HG02571 (cell line): Measurements from ENCODE around the gene UGT1A5.
"Not testable (repeated sequence)": the region's sequence is repeated elsewhere in the genome, so short reads cannot be mapped to it uniquely, and the experiment has no call there.

Source experiments
- ATAC-seq: cut with Tn5 transposase; IDR thresholded peaks from one replicate; pipeline ENCODE4 v1.9.1; 2021; ENCODE audit warnings: mild to moderate bottlenecking, moderate library complexity; ENCODE audit not compliant: unreplicated experiment

The UGT1A5 gene

GRCh38 chr2:233692648-233693047, 20.1 kb upstream of the UGT1A5 start, which contains the start of gene UGT1A6:
Gene UGT1A6, plus strand, starts transcription at chr2:233692890. Its CDS starts 115 bp downstream, at chr2:233693005.
- ATAC-seq = no peak

DNA sequence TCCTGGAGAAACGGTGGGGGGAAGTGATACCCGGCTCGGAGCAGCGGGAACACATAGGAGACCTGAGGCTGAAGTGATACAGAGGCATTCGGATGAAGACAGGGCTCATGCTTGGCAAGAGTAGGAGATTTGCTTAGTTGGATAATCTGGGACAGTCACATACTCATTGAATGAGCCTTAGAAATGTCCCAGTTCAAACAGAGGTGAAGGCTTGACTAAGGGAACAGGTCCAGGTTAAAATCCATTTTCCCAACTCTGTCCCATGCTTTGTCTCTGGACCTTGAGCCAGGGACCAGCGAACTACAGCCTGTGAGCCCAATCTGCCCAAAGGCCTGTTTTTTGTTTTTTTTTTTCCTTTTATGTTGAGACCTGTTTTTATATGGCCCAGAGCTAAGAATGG, 18.7 kb upstream of the UGT1A5 start:
- no peak for ATAC-seq

- ATAC-seq = no peak
Observed at GRCh38 chr2:233698740-233699139, 14.0 kb upstream of the UGT1A5 start.

DNA sequence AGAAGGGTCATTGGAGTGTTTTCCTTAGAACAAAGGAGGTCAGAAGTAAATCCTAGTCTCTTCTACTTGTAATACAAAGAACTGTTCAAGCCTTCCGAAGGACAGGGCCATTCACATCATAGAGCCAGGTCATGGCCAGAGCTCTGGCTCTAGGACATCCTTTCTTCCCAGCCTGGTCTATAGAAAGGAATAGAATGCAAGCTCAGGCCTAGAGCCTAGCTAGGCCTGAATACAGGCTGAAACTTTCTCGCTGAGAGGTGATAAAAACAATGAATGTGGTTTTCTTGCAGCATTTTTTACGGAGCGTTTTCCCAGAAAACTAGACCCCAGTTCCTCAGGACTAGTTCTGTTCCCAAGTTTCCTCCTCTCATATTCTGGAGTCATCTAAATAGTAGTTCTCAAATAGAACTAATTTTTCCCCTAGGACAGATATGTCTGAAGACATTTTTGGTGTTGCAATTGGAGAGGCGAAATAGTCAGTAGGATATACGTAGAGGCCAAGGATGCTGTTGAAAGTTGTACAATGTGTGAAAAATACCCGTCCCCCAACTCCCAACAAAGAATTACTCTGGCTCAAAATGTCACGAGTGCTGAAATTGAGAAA, 13.2 kb upstream of the UGT1A5 start:
- ATAC-seq = no peak

DNA sequence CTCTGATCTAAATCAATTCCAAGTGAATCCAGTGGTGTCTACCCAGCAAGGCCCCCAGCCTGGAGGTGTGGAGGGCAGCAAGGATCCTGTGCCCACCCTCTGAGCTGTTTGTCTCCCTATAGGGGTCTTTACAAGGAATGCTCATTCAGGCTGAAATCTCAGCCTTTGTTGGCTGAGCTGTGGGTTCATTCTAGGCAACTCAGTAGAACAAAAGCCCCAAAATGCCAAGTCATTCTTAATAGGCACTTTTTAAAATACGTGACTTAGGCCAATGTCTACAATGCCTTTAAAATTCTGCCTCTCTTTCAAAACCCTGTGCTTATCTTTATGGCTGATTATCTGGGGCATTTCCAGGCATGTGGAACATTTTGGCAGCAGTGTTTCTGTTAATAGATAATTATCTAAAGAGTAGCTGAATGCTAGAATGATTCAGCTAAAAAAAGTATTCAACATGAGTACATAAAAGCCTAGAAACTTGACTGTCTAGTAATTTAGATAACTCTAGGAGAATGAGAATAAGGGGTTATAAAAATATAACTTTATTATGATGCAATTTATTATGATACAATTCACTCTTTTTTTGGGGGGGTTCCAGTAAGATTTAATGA, 12.6 kb upstream of the UGT1A5 start:
- no peak for ATAC-seq

DNA sequence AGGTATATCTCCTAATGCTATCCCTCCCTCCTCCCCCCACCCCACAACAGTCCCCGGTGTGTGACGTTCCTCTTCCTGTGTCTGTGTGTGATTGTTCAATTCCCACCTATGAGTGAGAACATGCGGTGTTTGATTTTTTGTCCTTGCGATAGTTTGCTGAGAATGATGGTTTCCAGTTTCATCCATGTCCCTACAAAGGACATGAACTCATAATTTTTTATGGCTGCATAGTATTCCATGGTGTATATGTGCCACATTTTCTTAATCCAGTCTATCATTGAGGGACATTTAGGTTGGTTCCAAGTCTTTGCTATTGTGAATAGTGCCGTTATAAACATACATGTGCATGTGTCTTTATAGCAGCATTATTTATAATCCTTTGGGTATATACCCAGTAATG, 11.9 kb upstream of the UGT1A5 start:
- ATAC-seq = not testable (repeated sequence)

- ATAC-seq = no peak
Observed at GRCh38 chr2:233702238-233702637, 10.5 kb upstream of the UGT1A5 start.

- ATAC-seq = no peak
Observed at GRCh38 chr2:233705911-233706506, 6.7 kb upstream of the UGT1A5 start.

DNA sequence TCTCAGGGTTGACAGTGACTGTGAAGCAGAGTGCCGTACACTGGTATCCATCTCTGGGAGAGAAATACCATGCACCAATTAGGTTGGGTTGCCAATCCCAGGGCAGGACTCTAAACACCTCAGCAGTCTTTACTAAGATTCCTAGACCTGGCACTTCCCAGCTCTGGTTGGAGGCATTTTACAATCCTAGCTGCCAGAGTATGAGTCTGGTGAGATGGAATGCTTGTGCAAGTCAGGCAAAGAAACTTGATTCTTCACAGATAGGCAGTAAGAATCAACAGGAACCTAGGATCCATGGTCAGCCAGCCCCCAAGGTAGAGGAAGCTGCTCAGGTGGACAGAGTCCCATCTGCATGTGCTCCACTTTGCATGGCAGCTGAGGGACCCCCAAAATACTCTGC, 6.0 kb upstream of the UGT1A5 start:
- no peak for ATAC-seq

DNA sequence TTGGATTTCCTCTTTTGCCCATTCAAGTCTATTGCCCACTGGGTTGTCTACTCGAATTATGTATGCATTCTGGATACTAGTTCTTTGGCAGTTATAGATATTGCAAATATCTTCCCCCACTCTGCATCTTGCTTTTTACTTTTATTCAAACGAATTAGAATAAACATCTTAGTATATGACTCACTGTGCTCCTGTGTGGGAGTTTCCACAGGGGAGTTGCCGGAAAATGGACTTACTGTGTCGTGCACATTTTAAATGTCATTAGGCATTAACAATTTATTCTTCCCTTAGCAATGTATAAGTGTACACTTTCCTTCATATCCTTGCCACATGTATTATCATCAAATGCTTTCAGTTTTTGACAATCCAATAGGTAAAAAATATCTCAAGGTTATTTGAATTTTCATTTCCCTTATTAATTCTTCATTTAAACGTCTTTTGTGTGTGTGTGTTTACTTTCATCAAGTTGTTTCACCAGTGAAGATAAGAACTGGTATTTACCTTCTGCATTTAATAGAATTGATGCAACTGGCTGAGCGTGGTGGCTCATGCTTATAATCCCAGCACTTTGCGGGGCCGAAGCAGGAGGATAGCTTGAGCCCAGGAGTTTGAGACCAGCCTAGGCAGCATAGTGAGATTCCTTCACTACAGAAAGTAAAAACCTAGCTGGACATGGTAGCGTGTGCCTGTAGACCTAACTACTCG, 4.6 kb upstream of the UGT1A5 start:
- ATAC-seq = no peak

- no peak for ATAC-seq
Observed at GRCh38 chr2:233708942-233709341, 3.8 kb upstream of the UGT1A5 start.

DNA sequence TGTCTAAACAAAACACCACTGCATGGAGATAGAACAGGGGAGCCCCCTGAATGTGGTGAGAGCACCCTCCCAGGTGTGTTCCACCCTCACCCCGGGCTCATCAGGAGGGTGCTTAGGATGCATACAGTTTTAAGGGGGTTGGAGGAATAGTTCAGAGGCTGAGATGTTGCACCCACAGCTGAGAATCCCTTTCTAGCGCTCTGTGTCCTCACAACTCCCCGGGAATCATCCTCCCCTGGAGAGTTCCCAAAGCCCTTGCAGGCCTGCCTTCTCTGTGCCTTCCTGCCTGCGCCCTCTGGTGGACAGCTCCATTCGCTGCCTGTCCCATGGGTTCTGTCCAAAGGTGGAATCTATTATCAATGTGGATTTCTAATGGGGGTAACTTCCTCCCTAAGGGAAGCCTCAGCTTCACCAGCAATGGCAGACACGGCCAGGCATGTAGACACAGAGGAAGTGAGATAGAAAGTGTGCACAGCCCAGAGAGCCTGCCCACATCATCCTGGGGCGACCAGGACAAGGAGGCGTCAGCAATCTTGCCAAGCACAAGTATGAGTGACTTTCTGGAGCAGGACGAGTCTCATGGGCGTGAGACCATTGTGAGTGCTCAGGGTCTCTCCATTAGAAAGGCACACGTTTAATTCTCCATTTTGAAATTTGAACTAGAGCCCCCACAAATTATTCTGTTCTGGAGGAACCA, 1.2 kb upstream of the UGT1A5 start:
- peak; percentile 53 for ATAC-seq

- ATAC-seq = no peak
Observed at GRCh38 chr2:233713262-233713615, 532 bp downstream of the UGT1A5 start.

DNA sequence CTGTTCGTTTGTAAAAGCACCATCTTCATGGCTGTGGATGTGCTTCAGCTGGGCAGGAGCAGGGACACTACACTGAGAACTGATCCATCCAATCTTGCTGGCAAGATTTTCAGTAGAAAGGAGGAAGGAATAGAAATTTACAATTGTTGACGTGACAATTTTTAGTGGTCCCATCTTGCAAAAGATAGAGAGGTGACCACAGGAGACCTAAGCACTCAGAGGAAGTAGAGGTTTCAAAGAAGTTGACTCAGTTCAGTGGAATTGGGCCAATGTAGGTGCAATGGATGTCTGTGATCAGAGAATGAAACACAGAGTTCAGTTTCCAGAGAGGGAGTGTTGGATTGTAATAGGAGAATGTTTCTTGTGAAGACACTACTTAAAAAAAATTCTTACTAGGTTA, 1.4 kb downstream of the UGT1A5 start:
- ATAC-seq = no peak

DNA sequence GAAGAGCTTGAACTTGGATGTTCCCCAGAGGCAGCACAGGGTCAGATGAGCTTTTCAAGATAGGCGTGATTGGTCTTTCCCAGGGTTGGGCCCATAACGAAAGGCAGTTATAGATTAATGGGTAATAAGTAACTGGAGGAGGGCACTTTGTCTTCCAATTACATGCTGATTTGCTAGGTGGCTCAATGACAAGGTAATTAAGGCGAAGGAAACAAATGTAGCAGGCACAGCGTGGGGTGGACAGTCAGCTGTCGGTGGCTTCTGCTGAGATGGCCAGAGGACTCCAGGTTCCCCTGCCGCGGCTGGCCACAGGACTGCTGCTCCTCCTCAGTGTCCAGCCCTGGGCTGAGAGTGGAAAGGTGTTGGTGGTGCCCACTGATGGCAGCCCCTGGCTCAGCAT, 5.8 kb downstream of the UGT1A5 start, which contains the start of gene UGT1A4:
UGT1A4 (plus strand) TSS at position 185 of the 400 bp plus-strand sequence; CDS start at position 270, 85 bp downstream.
- no peak for ATAC-seq

DNA sequence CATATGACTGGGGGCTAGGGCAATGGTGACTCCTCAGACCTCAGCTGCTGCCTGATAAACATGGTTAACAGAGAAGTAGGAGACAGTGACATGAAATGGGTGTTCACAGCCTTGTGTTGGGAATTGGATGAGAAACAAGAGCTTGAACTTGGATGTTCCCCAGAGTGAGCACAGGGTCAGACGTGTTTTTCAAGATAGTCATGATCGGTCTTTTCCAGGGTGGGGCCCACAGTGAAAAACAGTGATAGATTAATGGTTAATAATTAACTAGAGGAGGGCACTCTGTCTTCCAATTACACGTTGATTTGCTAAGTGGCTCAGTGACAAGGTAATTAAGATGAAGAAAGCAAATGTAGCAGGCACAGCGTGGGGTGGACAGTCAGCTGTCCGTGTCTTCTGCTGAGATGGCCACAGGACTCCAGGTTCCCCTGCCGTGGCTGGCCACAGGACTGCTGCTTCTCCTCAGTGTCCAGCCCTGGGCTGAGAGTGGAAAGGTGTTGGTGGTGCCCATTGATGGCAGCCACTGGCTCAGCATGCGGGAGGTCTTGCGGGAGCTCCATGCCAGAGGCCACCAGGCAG, 16.1 kb downstream of the UGT1A5 start, which contains the start of gene UGT1A3:
UGT1A3 (plus strand) TSS at position 320 of the 579 bp plus-strand sequence; CDS start at position 405, 85 bp downstream.
- no peak for ATAC-seq

- not testable (repeated sequence) for ATAC-seq
Observed at GRCh38 chr2:233736868-233737653, 24.4 kb downstream of the UGT1A5 start.

GRCh38 chr2:233740870-233741269, 28.2 kb downstream of the UGT1A5 start:
- ATAC-seq = no peak

GRCh38 chr2:233743464-233744259, 31.0 kb downstream of the UGT1A5 start:
- ATAC-seq = no peak
